Vagina (tissue), 2 donors: ENCODE data around the gene EXD3. TPM values are rescaled to one million over a fixed set of nuclear protein-coding genes. Genes with fewer than 3 reads are reported as not detected.

Experiments used
- DNase-seq, 2 donors: peaks; one replicate each; pipeline ENCODE4 v3.0.0-alpha.2; 2017; ENCODE audit errors: extremely low spot score in 2 of 2
- H3K27ac ChIP-seq: fragments of 200-600 bp; sonication (generic); one replicate; pipeline ENCODE4 v1.5.1; 2019
- H3K27me3 ChIP-seq: fragments of 200-600 bp; sonication (generic); one replicate; pipeline ENCODE4 v1.5.1; 2019
- H3K36me3 ChIP-seq, 2 donors: fragments of 200-600 bp; sonication (generic); one replicate each; pipeline ENCODE4 v1.5.1; 2017 to 2019
- H3K4me1 ChIP-seq: fragments of 200-600 bp; sonication (generic); one replicate; pipeline ENCODE4 v1.5.1; 2019
- H3K4me3 ChIP-seq, 2 donors: fragments of 200-600 bp; sonication (generic); 1 replicate in 1 of 2; 2 replicates in 1 of 2; pipeline ENCODE4 v1.5.1; 2016 to 2019
- H3K9me3 ChIP-seq: fragments of 200-600 bp; sonication (generic); one replicate; pipeline ENCODE4 v1.5.1; 2019
- POLR2A ChIP-seq, 2 donors: fragments of 450-650 bp; IDR thresholded peaks; one replicate each; pipeline ENCODE4 v1.6.1; 2017; ENCODE audit warnings: antibody characterized with exemption in 2 of 2, mild to moderate bottlenecking in 2 of 2, moderate library complexity in 2 of 2
- POLR2AphosphoS5 ChIP-seq, 2 donors: sonication (generic); formaldehyde crosslinking; IDR thresholded peaks; one replicate each; pipeline ENCODE4 v1.9.0; 2017; ENCODE audit warnings: antibody characterized with exemption in 2 of 2, mild to moderate bottlenecking in 2 of 2, low read depth in 1 of 2; ENCODE audit not compliant: insufficient read depth in 1 of 2
- intact Hi-C: fragments of 100-400 bp; cut with DNase I; formaldehyde crosslinking; loops from one replicate; pipeline ENCODE4 v1.15.1; 2023
- total RNA-seq: library from RNA; depleted of rRNA; stranded (reverse); fragments of >200 nt; gene quantifications from one replicate; pipeline ENCODE4 v1.2.3, GENCODE V29; 2016
- TF ChIP-seq, protein P1 (sequence below), 3 experiments: fragments of 450-650 bp in 2 of 3; fragments of 200-600 bp in 1 of 3; sonication (generic) in 1 of 3; IDR thresholded peaks; one replicate each; pipeline ENCODE4 v1.5.1; 2017 to 2019; ENCODE audit warnings: antibody characterized with exemption in 3 of 3, mild to moderate bottlenecking in 2 of 3, moderate library complexity in 2 of 3

Gene EXD3
- total RNA-seq, 1 donor from 2014 or later, result 35.6 TPM

DNA sequence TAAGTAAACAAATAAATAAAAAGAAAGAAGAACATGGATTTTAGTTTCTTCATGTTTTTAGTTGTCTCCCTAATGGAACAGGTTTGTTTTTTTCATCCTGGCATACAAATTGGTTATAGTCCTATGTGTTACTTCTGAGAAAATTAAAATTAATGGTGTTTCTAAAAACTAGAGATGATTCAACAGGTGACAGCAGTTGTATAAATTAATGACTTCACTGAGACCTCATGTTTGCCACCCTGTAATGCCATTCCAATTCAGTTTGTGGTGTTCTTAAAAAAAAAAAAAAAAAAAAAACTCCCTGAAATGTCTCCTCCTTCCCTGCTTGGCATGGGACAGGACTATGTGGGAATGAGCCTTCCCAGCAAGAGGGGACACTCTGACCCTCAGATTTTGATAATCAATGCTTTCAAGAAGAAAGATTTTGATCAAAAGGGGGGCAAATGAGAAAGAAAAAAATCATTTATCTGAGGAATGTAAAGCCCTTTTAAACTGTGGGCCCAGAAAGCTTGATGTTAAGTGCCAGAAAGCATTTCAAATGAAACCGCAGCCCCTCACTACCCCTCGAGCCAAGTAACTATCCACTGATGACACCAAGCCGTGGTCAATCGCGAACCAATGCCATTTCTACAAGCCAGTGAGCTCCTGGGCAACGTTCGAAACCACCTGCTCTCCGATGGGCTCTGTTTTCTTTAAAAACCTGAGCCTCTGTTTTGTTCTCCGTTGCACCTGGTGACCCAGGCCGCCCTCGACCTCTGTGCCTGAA, 941 bp downstream of the EXD3 start:
- intact Hi-C loops, result no loop called here
- Histone ChIP-seq H3K4me3 (peak overlapping the region; percentile 84 to 95), H3K27ac (peak overlapping the region; percentile 87), H3K9me3 (no peaks in the 10 kb centered on the region), H3K36me3 (no peaks in the 10 kb centered on the region), H3K4me1 (peaks cover 34% of the 10 kb centered on the region), H3K27me3 (no peaks in the 10 kb centered on the region)
- no peak for DNase-seq
- TF ChIP-seq POLR2A (IDR thresholded peaks at IDR 0.05), result no peak
- TF ChIP-seq POLR2AphosphoS5 (IDR thresholded peaks at IDR 0.05; ENCODE audit: insufficient read depth in 1 of 2, low read depth in 1 of 2), result no peak
- TF ChIP-seq, protein P1, sequence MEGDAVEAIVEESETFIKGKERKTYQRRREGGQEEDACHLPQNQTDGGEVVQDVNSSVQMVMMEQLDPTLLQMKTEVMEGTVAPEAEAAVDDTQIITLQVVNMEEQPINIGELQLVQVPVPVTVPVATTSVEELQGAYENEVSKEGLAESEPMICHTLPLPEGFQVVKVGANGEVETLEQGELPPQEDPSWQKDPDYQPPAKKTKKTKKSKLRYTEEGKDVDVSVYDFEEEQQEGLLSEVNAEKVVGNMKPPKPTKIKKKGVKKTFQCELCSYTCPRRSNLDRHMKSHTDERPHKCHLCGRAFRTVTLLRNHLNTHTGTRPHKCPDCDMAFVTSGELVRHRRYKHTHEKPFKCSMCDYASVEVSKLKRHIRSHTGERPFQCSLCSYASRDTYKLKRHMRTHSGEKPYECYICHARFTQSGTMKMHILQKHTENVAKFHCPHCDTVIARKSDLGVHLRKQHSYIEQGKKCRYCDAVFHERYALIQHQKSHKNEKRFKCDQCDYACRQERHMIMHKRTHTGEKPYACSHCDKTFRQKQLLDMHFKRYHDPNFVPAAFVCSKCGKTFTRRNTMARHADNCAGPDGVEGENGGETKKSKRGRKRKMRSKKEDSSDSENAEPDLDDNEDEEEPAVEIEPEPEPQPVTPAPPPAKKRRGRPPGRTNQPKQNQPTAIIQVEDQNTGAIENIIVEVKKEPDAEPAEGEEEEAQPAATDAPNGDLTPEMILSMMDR (IDR thresholded peaks at IDR 0.05), result no peak

DNA sequence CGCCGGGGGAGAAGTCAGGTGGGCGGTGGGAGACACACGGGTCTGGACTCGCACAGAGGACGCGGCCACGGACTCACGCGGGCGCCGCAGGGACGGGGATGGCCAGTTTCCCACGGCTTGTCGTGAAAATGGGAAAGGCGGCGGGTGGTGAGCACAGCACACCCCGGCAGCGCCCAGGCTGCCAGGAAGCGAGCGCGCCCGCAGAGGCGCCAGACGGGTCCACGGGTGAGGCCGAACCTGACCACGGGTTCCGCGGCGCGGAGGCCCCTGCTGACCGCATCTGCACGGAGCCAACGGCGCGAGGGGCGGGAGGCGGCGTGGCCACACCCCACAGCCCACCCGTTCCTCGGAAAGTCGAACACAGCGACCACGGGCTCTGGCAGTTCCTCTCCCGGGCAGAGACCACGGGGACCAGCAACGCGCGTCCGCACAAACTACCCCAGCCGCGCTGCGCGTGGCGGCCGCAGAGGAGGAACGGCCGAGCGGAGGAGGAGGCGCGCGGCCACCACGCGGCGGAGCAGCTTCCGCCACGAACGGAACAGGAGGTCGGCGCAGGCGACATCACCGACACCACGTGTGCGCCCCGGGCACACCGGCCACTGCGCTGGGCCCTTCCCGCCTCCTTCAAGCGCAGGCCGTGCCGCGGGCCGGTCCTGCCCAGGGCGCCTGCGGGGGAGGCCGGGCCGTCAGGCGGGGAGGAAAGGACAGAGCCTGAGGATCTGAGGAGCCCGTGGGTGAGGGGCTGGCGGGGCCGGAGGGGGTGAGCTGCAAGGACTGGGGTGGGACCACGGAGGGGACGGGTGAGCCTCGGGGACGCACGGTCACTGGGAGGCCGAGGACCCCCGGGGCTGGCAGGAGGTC, 5.6 kb downstream of the EXD3 start:
- Histone ChIP-seq H3K4me1 (peaks cover 18% of the 10 kb centered on the region), H3K27me3 (no peaks in the 10 kb centered on the region), H3K36me3 (no peaks in the 10 kb centered on the region), H3K27ac (peak overlapping the region; percentile 1), H3K9me3 (no peaks in the 10 kb centered on the region), H3K4me3 (peak overlapping the region in 1 of 2 donors; percentile 35)
- no peak for DNase-seq
- TF ChIP-seq POLR2A (IDR thresholded peaks at IDR 0.05) (no peak), POLR2AphosphoS5 (IDR thresholded peaks at IDR 0.05; ENCODE audit: insufficient read depth in 1 of 2, low read depth in 1 of 2) (no peak)
- TF ChIP-seq, protein P1 (IDR thresholded peaks at IDR 0.05), result no peak
- intact Hi-C loops, result loop anchor here (10.0 kb wide), 1 partner anchor 253 kb away; no protein-coding TSS in a partner anchor

DNA sequence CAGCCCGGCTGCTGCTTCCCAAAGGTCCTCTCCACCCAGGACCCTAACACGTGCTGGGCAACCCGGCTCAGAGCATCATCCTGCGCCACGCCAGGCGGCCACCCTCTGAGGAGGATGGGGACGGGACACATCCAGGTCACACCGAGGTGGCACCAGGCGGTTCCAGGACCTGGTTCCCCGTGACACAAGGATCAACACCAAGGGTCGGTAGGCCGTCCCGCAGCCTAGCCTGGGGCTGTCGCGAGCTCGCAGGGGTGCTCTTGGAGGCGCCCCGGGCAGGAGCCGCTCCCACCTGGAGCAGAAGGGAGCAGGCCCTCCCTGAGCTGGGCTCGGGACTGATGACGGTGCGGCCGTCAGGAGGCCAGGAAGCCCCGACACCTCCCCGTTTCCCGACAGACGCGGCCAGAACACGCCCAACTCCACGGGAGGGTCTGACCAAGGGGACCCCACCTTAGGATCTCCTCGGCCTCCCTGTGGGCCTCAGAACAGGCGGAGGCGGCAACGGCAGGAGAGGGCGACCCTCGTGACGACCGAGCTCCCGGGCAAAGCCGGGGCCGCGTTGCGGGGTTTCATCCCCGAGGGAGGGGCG, 6.3 kb downstream of the EXD3 start:
- H3K9me3 ChIP-seq, result no peaks in the 10 kb centered on the region
- peak overlapping the region; percentile 1 for H3K27ac ChIP-seq
- TF ChIP-seq POLR2A (IDR thresholded peaks at IDR 0.05), result no peak
- TF ChIP-seq, protein P1 (IDR thresholded peaks at IDR 0.05), result no peak
- TF ChIP-seq POLR2AphosphoS5 (IDR thresholded peaks at IDR 0.05; ENCODE audit: insufficient read depth in 1 of 2, low read depth in 1 of 2), result no peak

GRCh38 chr9:137416006-137416562, 6.9 kb downstream of the EXD3 start:
- H3K27me3 ChIP-seq, result no peaks in the 10 kb centered on the region
- H3K4me1 ChIP-seq, result peaks cover 19% of the 10 kb centered on the region
- no peak overlapping the region for H3K4me3 ChIP-seq
- intact Hi-C loops, result loop anchor here (10.0 kb wide), 1 partner anchor 251 kb away; no protein-coding TSS in a partner anchor
- H3K27ac ChIP-seq, result no peak overlapping the region
- H3K9me3 ChIP-seq, result no peaks in the 10 kb centered on the region
- no peaks in the 10 kb centered on the region for H3K36me3 ChIP-seq
- TF ChIP-seq POLR2AphosphoS5 (IDR thresholded peaks at IDR 0.05; ENCODE audit: insufficient read depth in 1 of 2, low read depth in 1 of 2), result no peak
- TF ChIP-seq, protein P1 (IDR thresholded peaks at IDR 0.05), result no peak
- no peak for TF ChIP-seq POLR2A (IDR thresholded peaks at IDR 0.05)
- no peak for DNase-seq

More for the DNA sequence above, 6.3 kb downstream of the EXD3 start:
- peaks cover 18% of the 10 kb centered on the region for H3K4me1 ChIP-seq
- H3K27me3 ChIP-seq, result no peaks in the 10 kb centered on the region
- H3K4me3 ChIP-seq, result peak overlapping the region in 1 of 2 donors; percentile 35
- no peaks in the 10 kb centered on the region for H3K36me3 ChIP-seq
- no peak for DNase-seq
- intact Hi-C loops, result loop anchor here (10.0 kb wide), 1 partner anchor 252 kb away; no protein-coding TSS in a partner anchor
